Gastrocnemius medialis (tissue), 4 donors: Measurements from ENCODE around the gene MED13. TPM values are rescaled to one million over a fixed set of nuclear protein-coding genes. Genes with fewer than 3 reads are reported as not detected.

Experiments
- ATAC-seq, 2 donors: fragments of 150-250 bp; one replicate each; pipeline ENCODE4 v1.9.1; 2016
- DNase-seq, 2 donors: peaks; one replicate each; pipeline ENCODE4 v3.0.0-alpha.2; 2019
- H3K27ac ChIP-seq, 4 donors: fragments of 200-600 bp; sonication (generic); 1 replicate in 1 of 4; 2 replicates in 3 of 4; pipeline ENCODE4 v1.5.1; 2016 to 2018; ENCODE audit warnings: mild to moderate bottlenecking in 2 of 4, moderate library complexity in 1 of 4
- H3K27me3 ChIP-seq, 3 donors: fragments of 200-600 bp; sonication (generic) in 2 of 3; 1 replicate in 1 of 3; 2 replicates in 2 of 3; pipeline versions ENCODE4 v1.5.1 to v1.6.0; 2016 to 2019; ENCODE audit warnings: mild to moderate bottlenecking in 1 of 3, moderate library complexity in 1 of 3
- H3K36me3 ChIP-seq, 2 donors: fragments of 200-600 bp; sonication (generic) in 1 of 2; one replicate each; pipeline ENCODE4 v1.5.1; 2017 to 2018
- H3K4me1 ChIP-seq, 2 donors: fragments of 200-600 bp; sonication (generic) in 1 of 2; one replicate each; pipeline ENCODE4 v1.5.1; 2016 to 2017; ENCODE audit warnings: mild to moderate bottlenecking in 2 of 2
- H3K4me3 ChIP-seq, 4 donors: fragments of 200-600 bp; sonication (generic) in 3 of 4; 1 replicate in 1 of 4; 2 replicates in 3 of 4; pipeline ENCODE4 v1.5.1; 2016 to 2019; ENCODE audit warnings: mild to moderate bottlenecking in 2 of 4
- H3K9me3 ChIP-seq, 3 donors: fragments of 200-600 bp; sonication (generic) in 2 of 3; 1 replicate in 1 of 3; 2 replicates in 2 of 3; pipeline ENCODE4 v1.5.1; 2016 to 2019
- CTCF ChIP-seq, 5 experiments: fragments of 450-650 bp in 3 of 5; fragments of 200-600 bp in 2 of 5; sonication (generic) in 2 of 5; IDR thresholded peaks in 4 of 5; conservative IDR thresholded peaks in 1 of 5; 1 replicate in 4 of 5; 2 replicates in 1 of 5; pipeline ENCODE4 v1.5.1; 2016 to 2019; ENCODE audit warnings: antibody characterized with exemption in 5 of 5, mild to moderate bottlenecking in 3 of 5, moderate library complexity in 3 of 5
- POLR2A ChIP-seq, 2 donors: fragments of 450-650 bp; IDR thresholded peaks; one replicate each; pipeline ENCODE4 v1.6.1; 2017; ENCODE audit warnings: antibody characterized with exemption in 2 of 2, mild to moderate bottlenecking in 2 of 2, moderate library complexity in 2 of 2
- in situ Hi-C, 4 donors: fragments of 200-750 bp; cut with MboI; loops; one replicate each; pipeline versions ENCODE4 v1.15.0 to v1.8.0; 2017; ENCODE audit warnings: low sequenced_read_pairs in 4 of 4
- intact Hi-C: fragments of 100-400 bp; cut with DNase I; formaldehyde crosslinking; loops from one replicate; pipeline ENCODE4 v1.15.1; 2023; ENCODE audit warnings: low total_unique reads
- total RNA-seq, 4 donors: library from RNA; depleted of rRNA; stranded (reverse); fragments of >200 nt; gene quantifications; one replicate each; pipeline versions ENCODE4 v1.1.0 to v1.2.3, GENCODE V29; 2016

Gene MED13
- total RNA-seq, 4 donors from 2014 or later: 54.9 to 142 (median 67.8) TPM

DNA sequence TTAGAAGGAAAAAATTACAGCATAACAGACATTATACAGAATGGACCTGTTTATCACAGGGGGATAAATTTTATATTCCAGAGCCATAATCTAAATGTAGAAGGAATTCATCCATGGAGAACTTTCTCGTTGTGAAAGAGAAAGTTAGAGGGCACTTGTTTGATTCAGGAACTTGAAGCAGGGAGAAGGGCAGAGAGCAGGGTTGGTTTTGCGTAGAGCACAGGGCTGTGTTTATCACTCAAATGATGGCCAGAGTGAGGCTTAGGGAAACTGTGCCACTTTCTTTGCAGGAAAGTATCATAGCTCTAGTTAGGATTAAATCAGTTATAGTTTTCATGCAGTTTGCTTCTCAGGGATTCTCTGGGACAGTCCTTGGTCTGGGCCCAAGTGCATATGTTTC is 29.1 kb upstream of the MED13 start:
- Histone ChIP-seq H3K4me1 (no peaks in the 10 kb centered on the region), H3K27me3 (no peaks in the 10 kb centered on the region), H3K36me3 (no peaks in the 10 kb centered on the region), H3K27ac (no peak overlapping the region), H3K4me3 (no peak overlapping the region), H3K9me3 (no peaks in the 10 kb centered on the region)
- ATAC-seq (no peak), DNase-seq (no peak)
- in situ Hi-C loops (no loop called here), intact Hi-C loops (no loop called here)
- TF ChIP-seq CTCF (IDR thresholded peaks at IDR 0.05 in 4 of 5, conservative IDR thresholded peaks at IDR 0.05 in 1 of 5) (no peak), POLR2A (IDR thresholded peaks at IDR 0.05) (no peak)

- no peak for TF ChIP-seq POLR2A (IDR thresholded peaks at IDR 0.05)
- no peaks in the 10 kb centered on the region for H3K9me3 ChIP-seq
- in situ Hi-C loops (no loop called here), intact Hi-C loops (no loop called here)
- no peaks in the 10 kb centered on the region for H3K4me1 ChIP-seq
- H3K36me3 ChIP-seq: no peaks in the 10 kb centered on the region
- no peak for DNase-seq
- no peak for ATAC-seq
- no peak overlapping the region for H3K27ac ChIP-seq
- H3K27me3 ChIP-seq: no peaks in the 10 kb centered on the region
- H3K4me3 ChIP-seq: no peak overlapping the region
Measured at GRCh38 chr17:62093188-62094155, 28.4 kb upstream of the MED13 start.

GRCh38 chr17:62092784-62093183 is 27.7 kb upstream of the MED13 start:
- intact Hi-C loops (no loop called here), in situ Hi-C loops (no loop called here)
- no peaks in the 10 kb centered on the region for H3K9me3 ChIP-seq
- TF ChIP-seq CTCF (IDR thresholded peaks at IDR 0.05 in 4 of 5, conservative IDR thresholded peaks at IDR 0.05 in 1 of 5) (no peak), POLR2A (IDR thresholded peaks at IDR 0.05) (no peak)
- H3K27ac ChIP-seq: no peak overlapping the region
- no peaks in the 10 kb centered on the region for H3K36me3 ChIP-seq
- no peak overlapping the region for H3K4me3 ChIP-seq
- ATAC-seq: no peak
- no peaks in the 10 kb centered on the region for H3K4me1 ChIP-seq
- no peak for DNase-seq
- H3K27me3 ChIP-seq: no peaks in the 10 kb centered on the region

DNA sequence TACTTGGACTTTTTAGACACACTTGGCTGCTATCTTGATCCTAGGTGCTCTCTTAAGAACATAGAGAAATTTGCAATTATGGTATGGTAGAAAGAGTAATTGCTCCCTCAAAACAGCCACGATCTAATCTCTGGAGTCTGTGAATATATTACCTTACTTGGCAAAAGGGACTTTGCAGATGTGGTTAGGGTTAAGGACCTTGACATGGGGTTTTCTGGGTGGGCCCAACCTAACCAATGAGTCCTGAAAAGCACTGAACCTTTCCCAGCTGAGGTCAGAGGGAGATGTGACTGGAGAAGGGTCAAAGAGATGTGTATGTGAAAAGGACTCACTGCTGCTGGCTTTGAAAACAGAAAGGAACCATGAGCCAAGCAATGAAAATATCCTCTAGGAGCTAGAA is 26.7 kb upstream of the MED13 start:
- no peaks in the 10 kb centered on the region for H3K9me3 ChIP-seq
- DNase-seq: no peak
- in situ Hi-C loops: no loop called here
- no peaks in the 10 kb centered on the region for H3K4me1 ChIP-seq
- intact Hi-C loops: no loop called here
- no peaks in the 10 kb centered on the region for H3K27me3 ChIP-seq
- no peak for TF ChIP-seq POLR2A (IDR thresholded peaks at IDR 0.05)
- TF ChIP-seq CTCF (IDR thresholded peaks at IDR 0.05 in 4 of 5, conservative IDR thresholded peaks at IDR 0.05 in 1 of 5): no peak
- H3K4me3 ChIP-seq: no peak overlapping the region
- no peak for ATAC-seq
- no peaks in the 10 kb centered on the region for H3K36me3 ChIP-seq
- H3K27ac ChIP-seq: no peak overlapping the region

DNA sequence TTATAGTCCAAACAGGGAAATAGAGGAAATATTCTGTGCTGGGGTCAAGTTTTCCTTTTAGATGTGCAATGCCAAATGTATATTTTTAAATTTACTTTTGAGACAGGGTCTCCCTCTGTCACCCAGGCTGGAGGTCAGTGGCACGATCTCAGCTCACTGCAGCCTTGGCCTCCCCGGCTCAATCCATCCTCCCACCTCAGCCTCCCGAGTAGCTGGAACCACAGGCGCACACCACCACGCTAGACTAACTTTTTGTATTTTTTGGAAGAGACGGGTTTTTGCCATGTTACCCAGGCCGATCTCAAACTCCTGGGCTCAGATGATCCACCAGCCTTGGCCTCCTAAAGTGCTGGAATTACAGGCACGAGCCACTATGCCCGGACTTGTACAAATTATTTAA is 25.8 kb upstream of the MED13 start:
- in situ Hi-C loops: no loop called here
- Histone ChIP-seq H3K36me3 (no peaks in the 10 kb centered on the region), H3K4me3 (no peak overlapping the region), H3K9me3 (no peaks in the 10 kb centered on the region), H3K4me1 (no peaks in the 10 kb centered on the region), H3K27ac (no peak overlapping the region), H3K27me3 (no peaks in the 10 kb centered on the region)
- ATAC-seq (no peak), DNase-seq (no peak)
- intact Hi-C loops: no loop called here
- TF ChIP-seq CTCF (IDR thresholded peaks at IDR 0.05 in 4 of 5, conservative IDR thresholded peaks at IDR 0.05 in 1 of 5) (no peak), POLR2A (IDR thresholded peaks at IDR 0.05) (no peak)
